HG03378 (cell line): ENCODE results near the gene CPXM2.

Source experiments
- ATAC-seq: cut with Tn5 transposase; IDR thresholded peaks from one replicate; pipeline ENCODE4 v1.9.1; 2021; ENCODE audit warnings: mild to moderate bottlenecking, moderate library complexity; ENCODE audit not compliant: unreplicated experiment

CPXM2 gene

GRCh38 chr10:123906296-123906695 is 14.7 kb upstream of the CPXM2 start:
- no peak for ATAC-seq

GRCh38 chr10:123904834-123905409 is 13.3 kb upstream of the CPXM2 start:
- ATAC-seq: no peak

- no peak for ATAC-seq
Observed at GRCh38 chr10:123903621-123904020, 12.0 kb upstream of the CPXM2 start.

- no peak for ATAC-seq
Observed at GRCh38 chr10:123901621-123902020, 10.0 kb upstream of the CPXM2 start.

GRCh38 chr10:123897146-123897545 is 5.5 kb upstream of the CPXM2 start:
- ATAC-seq: no peak

- ATAC-seq: no peak
Observed at GRCh38 chr10:123896246-123896927, 4.8 kb upstream of the CPXM2 start.

GRCh38 chr10:123893651-123894050 is 2.0 kb upstream of the CPXM2 start:
- no peak for ATAC-seq

GRCh38 chr10:123890756-123891143 is 857 bp downstream of the CPXM2 start:
- ATAC-seq: no peak

- no peak for ATAC-seq
Observed at GRCh38 chr10:123890226-123890625, 1.4 kb downstream of the CPXM2 start.

- no peak for ATAC-seq
Observed at GRCh38 chr10:123889821-123890220, 1.8 kb downstream of the CPXM2 start.

GRCh38 chr10:123888751-123889150 is 2.9 kb downstream of the CPXM2 start:
- no peak for ATAC-seq

- no peak for ATAC-seq
Observed at GRCh38 chr10:123888256-123888655, 3.4 kb downstream of the CPXM2 start.

- ATAC-seq: no peak
Observed at GRCh38 chr10:123886292-123886691, 5.3 kb downstream of the CPXM2 start.

GRCh38 chr10:123885406-123886170 is 6.0 kb downstream of the CPXM2 start:
- ATAC-seq: no peak

GRCh38 chr10:123884907-123885381 is 6.7 kb downstream of the CPXM2 start:
- ATAC-seq: no peak

- ATAC-seq: no peak
Observed at GRCh38 chr10:123884351-123884906, 7.2 kb downstream of the CPXM2 start.

GRCh38 chr10:123883673-123884320 is 7.8 kb downstream of the CPXM2 start:
- ATAC-seq: no peak

GRCh38 chr10:123882681-123883445 is 8.7 kb downstream of the CPXM2 start:
- no peak for ATAC-seq

GRCh38 chr10:123882177-123882576 is 9.4 kb downstream of the CPXM2 start:
- ATAC-seq: no peak

- ATAC-seq: no peak
Observed at GRCh38 chr10:123879606-123880257, 11.9 kb downstream of the CPXM2 start.
